Transverse colon (tissue), 4 donors: Measurements from ENCODE around the gene NOCT.

Experiments used
- POLR2A ChIP-seq: fragments of 450-650 bp; IDR thresholded peaks from one replicate; pipeline ENCODE4 v1.6.1; 2016; ENCODE audit warnings: antibody characterized with exemption, mild to moderate bottlenecking, moderate library complexity
- POLR2AphosphoS5 ChIP-seq, 3 donors: sonication (generic); formaldehyde crosslinking; IDR thresholded peaks; one replicate each; pipeline ENCODE4 v1.6.1; 2016; ENCODE audit warnings: antibody characterized with exemption in 3 of 3
- TF ChIP-seq, protein P1 (sequence below), 5 experiments: fragments of 200-600 bp in 3 of 5; fragments of 450-650 bp in 2 of 5; sonication (generic) in 3 of 5; IDR thresholded peaks; 1 replicate in 2 of 5; 2 replicates in 3 of 5; pipeline ENCODE4 v1.5.1; 2016 to 2017; ENCODE audit warnings: antibody characterized with exemption in 5 of 5, inconsistent platforms in 3 of 5, mild to moderate bottlenecking in 2 of 5, moderate library complexity in 1 of 5

DNA sequence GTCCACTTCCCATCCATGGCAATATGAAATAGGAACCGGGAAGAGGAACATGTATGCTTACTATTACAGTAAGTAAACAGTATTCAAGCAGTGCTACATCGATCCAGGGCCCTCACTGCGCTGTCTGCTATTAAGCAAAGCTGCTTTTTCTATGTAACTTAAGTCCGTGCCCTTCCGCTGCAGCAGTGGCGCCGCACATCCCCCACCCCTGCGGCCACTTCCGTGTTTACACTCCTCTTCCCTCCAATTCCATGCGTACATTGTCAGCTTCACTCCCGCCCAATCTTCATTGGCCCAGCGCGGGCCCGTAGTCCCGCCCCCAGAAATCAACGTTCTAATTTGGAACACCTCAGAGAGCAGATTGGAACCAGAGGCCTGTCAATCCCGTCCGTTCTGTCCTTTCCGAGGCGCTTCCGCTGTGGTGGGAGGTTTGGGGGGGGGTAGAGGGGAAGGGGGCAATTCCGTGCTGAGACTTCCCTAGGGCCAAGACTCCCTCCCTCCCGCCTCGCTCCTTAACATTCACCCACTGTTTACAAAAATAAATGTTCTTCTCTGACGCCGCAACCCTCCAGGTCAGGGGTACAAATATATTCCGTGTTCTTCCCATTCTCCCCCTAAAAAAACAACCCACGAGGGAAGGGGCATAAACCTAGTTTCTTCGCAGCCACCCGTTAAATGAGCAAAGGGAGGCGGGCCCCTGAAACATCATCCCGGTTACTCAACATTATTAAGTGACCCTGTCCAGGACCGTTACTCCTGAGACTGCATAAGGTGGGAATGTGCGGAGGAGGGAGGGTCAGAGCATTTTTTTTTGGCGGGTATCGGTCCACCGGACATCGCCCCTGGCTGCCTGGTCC, 67.4 kb downstream of the NOCT start:
- TF ChIP-seq, protein P1, sequence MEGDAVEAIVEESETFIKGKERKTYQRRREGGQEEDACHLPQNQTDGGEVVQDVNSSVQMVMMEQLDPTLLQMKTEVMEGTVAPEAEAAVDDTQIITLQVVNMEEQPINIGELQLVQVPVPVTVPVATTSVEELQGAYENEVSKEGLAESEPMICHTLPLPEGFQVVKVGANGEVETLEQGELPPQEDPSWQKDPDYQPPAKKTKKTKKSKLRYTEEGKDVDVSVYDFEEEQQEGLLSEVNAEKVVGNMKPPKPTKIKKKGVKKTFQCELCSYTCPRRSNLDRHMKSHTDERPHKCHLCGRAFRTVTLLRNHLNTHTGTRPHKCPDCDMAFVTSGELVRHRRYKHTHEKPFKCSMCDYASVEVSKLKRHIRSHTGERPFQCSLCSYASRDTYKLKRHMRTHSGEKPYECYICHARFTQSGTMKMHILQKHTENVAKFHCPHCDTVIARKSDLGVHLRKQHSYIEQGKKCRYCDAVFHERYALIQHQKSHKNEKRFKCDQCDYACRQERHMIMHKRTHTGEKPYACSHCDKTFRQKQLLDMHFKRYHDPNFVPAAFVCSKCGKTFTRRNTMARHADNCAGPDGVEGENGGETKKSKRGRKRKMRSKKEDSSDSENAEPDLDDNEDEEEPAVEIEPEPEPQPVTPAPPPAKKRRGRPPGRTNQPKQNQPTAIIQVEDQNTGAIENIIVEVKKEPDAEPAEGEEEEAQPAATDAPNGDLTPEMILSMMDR (IDR thresholded peaks at IDR 0.05) = no peak
- TF ChIP-seq POLR2A (peak; percentile 48), POLR2AphosphoS5 (IDR thresholded peaks at IDR 0.05) (peak; percentile 82 to 84 (median 83))
